ENCODE data around the gene APLP2. TPM values are rescaled to one million over a fixed set of nuclear protein-coding genes. Genes with fewer than 3 reads are reported as not detected.

APLP2 gene
- total and polyA plus RNA-seq, 9 of the 15 experiments (the other 6 are each of a cell fraction or from before 2014, with no cell fraction given) = 17.4 to 164 (median 118) TPM

DNA sequence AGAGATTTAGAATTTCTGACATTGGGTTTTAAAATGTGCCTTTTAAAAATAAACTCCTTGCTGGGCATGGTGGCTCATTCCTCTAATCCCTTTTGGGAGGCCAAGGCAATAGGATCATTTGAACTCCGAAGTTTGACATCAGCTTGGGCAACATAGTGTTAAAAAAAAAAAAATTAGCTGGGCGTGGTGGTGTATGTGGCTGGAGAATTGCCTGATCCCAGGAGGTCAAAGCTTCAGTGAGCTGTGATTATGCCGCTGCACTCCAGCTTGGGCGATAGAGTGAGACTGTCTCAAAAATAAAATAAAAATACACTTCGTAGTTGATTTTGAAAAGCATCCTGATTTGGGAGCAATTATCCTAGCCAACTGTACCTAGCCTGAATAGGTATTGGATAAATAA is 3.4 kb upstream of the APLP2 start:
- FAIRE-seq (no peak), ATAC-seq (no peak), DNase-seq (ENCODE audit: extremely low read depth in 1 of 4, low spot score in 3 of 4) (no peak)
- 20% methylated on average over 5 of the region's 5 CpGs for WGBS (ENCODE audit: insufficient coverage, low coverage, missing lambda C conversion rate)
- Histone ChIP-seq H3K9me1 (ENCODE audit: control insufficient read depth, insufficient read depth, low read length) (no peaks in the 10 kb centered on the region), H4K20me1 (replicated peaks; ENCODE audit: control insufficient read depth, insufficient read depth, low read length) (no peaks in the 10 kb centered on the region), H3K36me3 (ENCODE audit: control insufficient read depth, insufficient read depth, low read length) (no peaks in the 10 kb centered on the region), H2AFZ (ENCODE audit: low read depth, low read length) (no peak overlapping the region), H3K27ac (ENCODE audit: extremely low read depth, low read depth, low read length) (no peak overlapping the region), H3K4me3 (no peak overlapping the region), H3K9ac (ENCODE audit: insufficient read depth in 1 of 2, low read depth in 2 of 2, low read length in 2 of 2) (no peak overlapping the region), H3K79me2 (ENCODE audit: control insufficient read depth, insufficient read depth, low read length) (peaks cover 15% of the 10 kb centered on the region), H3K4me1 (replicated peaks in 1 of 2; ENCODE audit: control insufficient read depth in 2 of 2, insufficient read depth in 2 of 2, low read length in 2 of 2) (peaks cover 6 to 21% of the 10 kb centered on the region in 2 experiments; a peak in 3 of 5 replicates), H3K27me3 (ENCODE audit: control insufficient read depth in 2 of 2, insufficient read depth in 2 of 2, low read length in 2 of 2) (peaks cover 0 to 8% of the 10 kb centered on the region in 2 experiments; a peak in 1 of 5 replicates), H3K9me3 (replicated peaks; ENCODE audit: control insufficient read depth, insufficient read depth, low read depth, low read length) (no peaks in the 10 kb centered on the region), H3K4me2 (ENCODE audit: insufficient read depth, low read length) (no peak overlapping the region)
- TF ChIP-seq ZNF384 (IDR thresholded peaks at IDR 0.05; ENCODE audit: low read depth, low read length) = peak; percentile 86
- no peak for TF ChIP-seq TBL1XR1 (IDR thresholded peaks at IDR 0.05; ENCODE audit: low read length in 2 of 2)
- ChIA-PET CTCF (ENCODE audit: low intra/inter-chr PET ratio) (no interaction called here), POLR2A (interaction anchor here (0.6 to 1.1 kb wide), 5 partner anchors 9 to 397 kb away, joined by 3 to 4 read pairs (median 3); no protein-coding TSS in a partner anchor)
- intact Hi-C loops (cut with micrococcal nuclease) = no loop called here
- in situ Hi-C loops (cut with MboI) = no loop called here
- BruUV-seq (replicated peaks) = no TSS peak

DNA sequence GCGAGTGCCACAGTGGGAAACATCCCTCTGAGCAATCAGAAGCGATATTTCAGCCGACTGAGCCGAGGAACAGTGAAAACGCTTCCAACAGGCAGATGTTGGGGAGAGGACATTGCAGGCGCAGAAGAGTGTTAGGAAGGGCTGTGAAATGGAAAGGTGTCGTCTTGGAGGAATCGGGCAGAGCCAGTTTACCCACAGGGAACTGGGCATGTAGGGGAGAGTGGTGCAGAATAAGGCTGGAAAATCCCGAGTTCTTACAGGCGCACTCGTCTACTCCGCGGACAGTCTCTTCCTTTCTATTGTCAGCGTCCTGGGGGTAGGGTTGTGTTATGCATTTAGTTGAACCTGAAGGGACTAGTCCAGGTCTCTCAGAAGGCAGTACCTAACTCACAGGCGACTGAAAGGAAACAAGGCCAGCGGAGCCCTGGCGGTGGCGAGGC is 1.1 kb upstream of the APLP2 start:
- Histone ChIP-seq H3K27ac (ENCODE audit: extremely low read depth, low read depth, low read length) (peak overlapping the region; percentile 53; the same call in 2 of the 3 replicates), H3K9me1 (ENCODE audit: control insufficient read depth, insufficient read depth, low read length) (no peaks in the 10 kb centered on the region), H3K4me3 (peak overlapping the region; percentile 78; the same call in 1 of the 2 replicates), H3K4me1 (replicated peaks in 1 of 2; ENCODE audit: control insufficient read depth in 2 of 2, insufficient read depth in 2 of 2, low read length in 2 of 2) (peaks cover 14 to 21% of the 10 kb centered on the region in 2 experiments; a peak in 4 of 5 replicates), H3K27me3 (ENCODE audit: control insufficient read depth in 2 of 2, insufficient read depth in 2 of 2, low read length in 2 of 2) (no peaks in the 10 kb centered on the region), H3K4me2 (ENCODE audit: insufficient read depth, low read length) (peak overlapping the region; percentile 74; the same call in 1 of the 2 replicates), H2AFZ (ENCODE audit: low read depth, low read length) (peak overlapping the region; percentile 88), H3K79me2 (ENCODE audit: control insufficient read depth, insufficient read depth, low read length) (peaks cover 37% of the 10 kb centered on the region), H3K36me3 (ENCODE audit: control insufficient read depth, insufficient read depth, low read length) (no peaks in the 10 kb centered on the region), H3K9me3 (replicated peaks; ENCODE audit: control insufficient read depth, insufficient read depth, low read depth, low read length) (no peaks in the 10 kb centered on the region), H3K9ac (ENCODE audit: insufficient read depth in 1 of 2, low read depth in 2 of 2, low read length in 2 of 2) (peak overlapping the region; percentile 57 to 90), H4K20me1 (replicated peaks; ENCODE audit: control insufficient read depth, insufficient read depth, low read length) (peaks cover 11% of the 10 kb centered on the region)
- BruUV-seq (replicated peaks) = no TSS peak
- CTCF ChIA-PET (ENCODE audit: low intra/inter-chr PET ratio) = no interaction called here
- intact Hi-C loops (cut with micrococcal nuclease) (loop anchor here (2.0 kb wide), 2 partner anchors 64 to 146 kb away; no protein-coding TSS in a partner anchor), in situ Hi-C loops (cut with MboI) (no loop called here)
- FAIRE-seq (no peak), ATAC-seq (no peak), DNase-seq (ENCODE audit: extremely low read depth in 1 of 4, low spot score in 3 of 4) (no peak)
- POLR2A ChIA-PET = no interaction called here
- no peak for TF ChIP-seq ZFX (CRISPR knock-in tag; IDR thresholded peaks at IDR 0.05)
- TF ChIP-seq, protein P1, sequence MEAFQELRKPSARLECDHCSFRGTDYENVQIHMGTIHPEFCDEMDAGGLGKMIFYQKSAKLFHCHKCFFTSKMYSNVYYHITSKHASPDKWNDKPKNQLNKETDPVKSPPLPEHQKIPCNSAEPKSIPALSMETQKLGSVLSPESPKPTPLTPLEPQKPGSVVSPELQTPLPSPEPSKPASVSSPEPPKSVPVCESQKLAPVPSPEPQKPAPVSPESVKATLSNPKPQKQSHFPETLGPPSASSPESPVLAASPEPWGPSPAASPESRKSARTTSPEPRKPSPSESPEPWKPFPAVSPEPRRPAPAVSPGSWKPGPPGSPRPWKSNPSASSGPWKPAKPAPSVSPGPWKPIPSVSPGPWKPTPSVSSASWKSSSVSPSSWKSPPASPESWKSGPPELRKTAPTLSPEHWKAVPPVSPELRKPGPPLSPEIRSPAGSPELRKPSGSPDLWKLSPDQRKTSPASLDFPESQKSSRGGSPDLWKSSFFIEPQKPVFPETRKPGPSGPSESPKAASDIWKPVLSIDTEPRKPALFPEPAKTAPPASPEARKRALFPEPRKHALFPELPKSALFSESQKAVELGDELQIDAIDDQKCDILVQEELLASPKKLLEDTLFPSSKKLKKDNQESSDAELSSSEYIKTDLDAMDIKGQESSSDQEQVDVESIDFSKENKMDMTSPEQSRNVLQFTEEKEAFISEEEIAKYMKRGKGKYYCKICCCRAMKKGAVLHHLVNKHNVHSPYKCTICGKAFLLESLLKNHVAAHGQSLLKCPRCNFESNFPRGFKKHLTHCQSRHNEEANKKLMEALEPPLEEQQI (IDR thresholded peaks at IDR 0.05) = no peak
- TF ChIP-seq NFRKB (IDR thresholded peaks at IDR 0.05; ENCODE audit: low read depth) = 0 out of 2 replicates have a peak, but pooled peaks have one; percentile 3
- no peak for TF ChIP-seq DACH1 (IDR thresholded peaks at IDR 0.05; ENCODE audit: partially characterized antibody)
- TF ChIP-seq, protein P2, sequence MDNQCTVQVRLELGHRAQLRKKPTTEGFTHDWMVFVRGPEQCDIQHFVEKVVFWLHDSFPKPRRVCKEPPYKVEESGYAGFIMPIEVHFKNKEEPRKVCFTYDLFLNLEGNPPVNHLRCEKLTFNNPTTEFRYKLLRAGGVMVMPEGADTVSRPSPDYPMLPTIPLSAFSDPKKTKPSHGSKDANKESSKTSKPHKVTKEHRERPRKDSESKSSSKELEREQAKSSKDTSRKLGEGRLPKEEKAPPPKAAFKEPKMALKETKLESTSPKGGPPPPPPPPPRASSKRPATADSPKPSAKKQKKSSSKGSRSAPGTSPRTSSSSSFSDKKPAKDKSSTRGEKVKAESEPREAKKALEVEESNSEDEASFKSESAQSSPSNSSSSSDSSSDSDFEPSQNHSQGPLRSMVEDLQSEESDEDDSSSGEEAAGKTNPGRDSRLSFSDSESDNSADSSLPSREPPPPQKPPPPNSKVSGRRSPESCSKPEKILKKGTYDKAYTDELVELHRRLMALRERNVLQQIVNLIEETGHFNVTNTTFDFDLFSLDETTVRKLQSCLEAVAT (IDR thresholded peaks at IDR 0.05) = 0 out of 4 replicates have a peak, but pooled peaks of 1 of the 2 experiments have one; percentile 11
- TF ChIP-seq, protein P3, sequence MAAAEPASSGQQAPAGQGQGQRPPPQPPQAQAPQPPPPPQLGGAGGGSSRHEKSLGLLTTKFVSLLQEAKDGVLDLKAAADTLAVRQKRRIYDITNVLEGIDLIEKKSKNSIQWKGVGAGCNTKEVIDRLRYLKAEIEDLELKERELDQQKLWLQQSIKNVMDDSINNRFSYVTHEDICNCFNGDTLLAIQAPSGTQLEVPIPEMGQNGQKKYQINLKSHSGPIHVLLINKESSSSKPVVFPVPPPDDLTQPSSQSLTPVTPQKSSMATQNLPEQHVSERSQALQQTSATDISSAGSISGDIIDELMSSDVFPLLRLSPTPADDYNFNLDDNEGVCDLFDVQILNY (CRISPR knock-in tag; IDR thresholded peaks at IDR 0.05) = no peak
- no peak for TF ChIP-seq EGR1 (conservative IDR thresholded peaks at IDR 0.05)
- 85% methylated on average over 18 of the region's 18 CpGs for WGBS (ENCODE audit: insufficient coverage, low coverage, missing lambda C conversion rate)
